Suppressor macrophage treated with lipopolysaccharide for 4 hours (primary cell): ENCODE measurements around the gene TMPRSS11B.
A peak's percentile ranks its signal among the peaks of the same experiment; 100 is the strongest.
"Not testable (repeated sequence)": the region's sequence is repeated elsewhere in the genome, so short reads cannot be mapped to it uniquely, and the experiment has no call there.

Experiments
- DNase-seq: peaks from one replicate; pipeline ENCODE4 v3.0.0-alpha.2; 2020

Gene TMPRSS11B

GRCh38 chr4:68245594-68245993 lies at the start of gene TMPRSS11B:
Gene TMPRSS11B (minus strand): TSS chr4:68245694. CDS start chr4:68245558, 136 bp downstream.
- DNase-seq: no peak

- no peak for DNase-seq
Observed at GRCh38 chr4:68291256-68291655, 45.8 kb upstream of the TMPRSS11B start.

GRCh38 chr4:68288393-68288740 lies 42.9 kb upstream of the TMPRSS11B start:
- no peak for DNase-seq

- DNase-seq: no peak
Observed at GRCh38 chr4:68287704-68288392, 42.4 kb upstream of the TMPRSS11B start.

GRCh38 chr4:68283714-68284113 lies 38.2 kb upstream of the TMPRSS11B start:
- DNase-seq: no peak

GRCh38 chr4:68283095-68283494 lies 37.6 kb upstream of the TMPRSS11B start:
- no peak for DNase-seq

GRCh38 chr4:68281796-68282740 lies 36.6 kb upstream of the TMPRSS11B start:
- DNase-seq: not testable (repeated sequence)

GRCh38 chr4:68278029-68278428 lies 32.5 kb upstream of the TMPRSS11B start:
- DNase-seq: no peak

GRCh38 chr4:68277627-68278026 lies 32.1 kb upstream of the TMPRSS11B start:
- no peak for DNase-seq

- no peak for DNase-seq
Observed at GRCh38 chr4:68272860-68273259, 27.4 kb upstream of the TMPRSS11B start.

- DNase-seq: no peak
Observed at GRCh38 chr4:68272380-68272779, 26.9 kb upstream of the TMPRSS11B start.

GRCh38 chr4:68271851-68272357 lies 26.4 kb upstream of the TMPRSS11B start:
- DNase-seq: peak; percentile 43

GRCh38 chr4:68267433-68267944 lies 22.0 kb upstream of the TMPRSS11B start:
- DNase-seq: no peak

- no peak for DNase-seq
Observed at GRCh38 chr4:68264875-68265565, 19.5 kb upstream of the TMPRSS11B start.

GRCh38 chr4:68259191-68259590 lies 13.7 kb upstream of the TMPRSS11B start:
- no peak for DNase-seq

GRCh38 chr4:68257719-68258118 lies 12.2 kb upstream of the TMPRSS11B start:
- DNase-seq: no peak

GRCh38 chr4:68256284-68256683 lies 10.8 kb upstream of the TMPRSS11B start:
- DNase-seq: no peak

GRCh38 chr4:68250151-68250930 lies 4.8 kb upstream of the TMPRSS11B start:
- DNase-seq: no peak

- peak; percentile 7 for DNase-seq
Observed at GRCh38 chr4:68249434-68249833, 3.9 kb upstream of the TMPRSS11B start.

GRCh38 chr4:68240620-68241019 lies 4.9 kb downstream of the TMPRSS11B start:
- no peak for DNase-seq

- DNase-seq: no peak
Observed at GRCh38 chr4:68228568-68228967, 16.9 kb downstream of the TMPRSS11B start.

GRCh38 chr4:68218044-68218443 lies 27.4 kb downstream of the TMPRSS11B start:
- no peak for DNase-seq
